AG09319 (cell line): ENCODE measurements around the gene NXPH4.

Experiments
- DNase-seq: peaks from one replicate; pipeline ENCODE4 v3.0.0-alpha.2; 2010; ENCODE audit warnings: low read depth; ENCODE audit errors: extremely low read depth
- CTCF ChIP-seq: IDR thresholded peaks from 2 replicates; pipeline ENCODE4 v1.5.1; 2011; ENCODE audit warnings: low read depth, mild to moderate bottlenecking, inconsistent platforms, low read length, moderate library complexity

The NXPH4 gene

GRCh38 chr12:57209916-57210315 is 6.7 kb upstream of the NXPH4 start:
- no peak for TF ChIP-seq CTCF
- no peak for DNase-seq

- TF ChIP-seq CTCF: no peak
- no peak for DNase-seq
Observed at GRCh38 chr12:57210461-57210860, 6.1 kb upstream of the NXPH4 start.

- no peak for DNase-seq
- TF ChIP-seq CTCF: no peak
Observed at GRCh38 chr12:57210926-57211692, 5.5 kb upstream of the NXPH4 start.

GRCh38 chr12:57211791-57212700 is 4.5 kb upstream of the NXPH4 start:
- no peak; the same call in 1 of the 2 replicates for TF ChIP-seq CTCF

DNA sequence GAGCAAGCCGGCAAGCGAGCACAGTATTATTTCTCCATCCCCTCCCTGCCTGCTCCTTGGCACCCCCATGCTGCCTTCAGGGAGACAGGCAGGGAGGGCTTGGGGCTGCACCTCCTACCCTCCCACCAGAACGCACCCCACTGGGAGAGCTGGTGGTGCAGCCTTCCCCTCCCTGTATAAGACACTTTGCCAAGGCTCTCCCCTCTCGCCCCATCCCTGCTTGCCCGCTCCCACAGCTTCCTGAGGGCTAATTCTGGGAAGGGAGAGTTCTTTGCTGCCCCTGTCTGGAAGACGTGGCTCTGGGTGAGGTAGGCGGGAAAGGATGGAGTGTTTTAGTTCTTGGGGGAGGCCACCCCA is 3.9 kb upstream of the NXPH4 start:
- DNase-seq: no peak
- TF ChIP-seq CTCF: no peak

More at GRCh38 chr12:57211791-57212700, 4.5 kb upstream of the NXPH4 start:
- no peak for DNase-seq

DNA sequence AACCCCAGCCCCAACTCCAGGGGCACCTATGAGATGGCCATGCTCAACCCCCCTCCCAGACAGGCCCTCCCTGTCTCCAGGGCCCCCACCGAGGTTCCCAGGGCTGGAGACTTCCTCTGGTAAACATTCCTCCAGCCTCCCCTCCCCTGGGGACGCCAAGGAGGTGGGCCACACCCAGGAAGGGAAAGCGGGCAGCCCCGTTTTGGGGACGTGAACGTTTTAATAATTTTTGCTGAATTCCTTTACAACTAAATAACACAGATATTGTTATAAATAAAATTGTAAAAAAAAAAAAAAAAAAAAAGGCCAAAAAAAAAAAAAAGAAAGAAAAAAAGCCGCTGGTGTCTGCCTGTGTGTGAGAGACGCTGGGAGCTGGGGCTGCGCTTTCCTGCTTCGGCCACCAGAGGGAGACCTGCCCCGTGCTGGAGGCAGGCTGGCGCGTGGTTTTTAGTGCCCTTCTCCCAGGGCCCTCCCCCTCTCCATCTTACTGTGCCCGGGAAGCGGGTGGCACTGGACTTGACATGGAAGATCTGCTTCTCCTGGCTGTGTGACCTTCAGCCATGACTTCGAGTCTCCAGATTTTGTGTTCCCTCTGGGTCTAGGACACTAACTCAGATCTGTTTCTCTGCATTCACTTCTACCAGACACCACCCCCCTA is 3.4 kb upstream of the NXPH4 start:
- TF ChIP-seq CTCF: peak; percentile 93

More for the DNA sequence above, 3.4 kb upstream of the NXPH4 start:
- DNase-seq: peak; percentile 69
